Right atrium auricular region (tissue), 2 donors: Measurements from ENCODE around the gene BTBD17. TPM values are rescaled to one million over a fixed set of nuclear protein-coding genes. Genes with fewer than 3 reads are reported as not detected.
"Not testable (repeated sequence)": the region's sequence is repeated elsewhere in the genome, so short reads cannot be mapped to it uniquely, and the experiment has no call there.

Experiments
- DNase-seq: peaks from one replicate; pipeline ENCODE4 v3.0.0-alpha.2; 2019; ENCODE audit warnings: low spot score
- H3K27ac ChIP-seq, 2 donors: fragments of 200-600 bp; sonication (generic); 1 replicate in 1 of 2; 2 replicates in 1 of 2; pipeline ENCODE4 v1.5.1; 2016 to 2019
- H3K27me3 ChIP-seq, 2 donors: fragments of 200-600 bp; sonication (generic); one replicate each; pipeline versions ENCODE4 v1.5.1 to v1.6.0; 2017 to 2019
- H3K36me3 ChIP-seq: fragments of 200-600 bp; sonication (generic); one replicate; pipeline ENCODE4 v1.5.1; 2016
- H3K4me1 ChIP-seq, 2 donors: fragments of 200-600 bp; sonication (generic); one replicate each; pipeline versions ENCODE4 v1.5.1 to v1.6.0; 2017 to 2019
- H3K4me3 ChIP-seq, 2 donors: fragments of 200-600 bp; sonication (generic); 1 replicate in 1 of 2; 2 replicates in 1 of 2; pipeline ENCODE4 v1.5.1; 2017 to 2019; ENCODE audit warnings: mild to moderate bottlenecking in 1 of 2, moderate library complexity in 1 of 2
- H3K9me3 ChIP-seq, 2 donors: fragments of 200-600 bp; sonication (generic); one replicate each; pipeline ENCODE4 v1.5.1; 2019
- total RNA-seq, 2 donors: library from RNA; depleted of rRNA; stranded (reverse); fragments of >200 nt; gene quantifications; one replicate each; pipeline ENCODE4 v1.1.0, GENCODE V29; 2016
- TF ChIP-seq, protein P1 (sequence below), 2 donors: fragments of 200-600 bp; sonication (generic); IDR thresholded peaks; one replicate each; pipeline ENCODE4 v1.5.1; 2019; ENCODE audit warnings: antibody characterized with exemption in 2 of 2

Gene BTBD17
- total RNA-seq = not detected

- Histone ChIP-seq H3K36me3 (no peaks in the 10 kb centered on the region), H3K4me1 (peaks cover 0 to 23% of the 10 kb centered on the region in 2 donors), H3K27ac (no peak within 1 kb of the TSS), H3K9me3 (no peaks in the 10 kb centered on the region), H3K27me3 (peaks cover 3 to 16% of the 10 kb centered on the region in 2 donors), H3K4me3 (no peak within 1 kb of the TSS)
- TF ChIP-seq, protein P1, sequence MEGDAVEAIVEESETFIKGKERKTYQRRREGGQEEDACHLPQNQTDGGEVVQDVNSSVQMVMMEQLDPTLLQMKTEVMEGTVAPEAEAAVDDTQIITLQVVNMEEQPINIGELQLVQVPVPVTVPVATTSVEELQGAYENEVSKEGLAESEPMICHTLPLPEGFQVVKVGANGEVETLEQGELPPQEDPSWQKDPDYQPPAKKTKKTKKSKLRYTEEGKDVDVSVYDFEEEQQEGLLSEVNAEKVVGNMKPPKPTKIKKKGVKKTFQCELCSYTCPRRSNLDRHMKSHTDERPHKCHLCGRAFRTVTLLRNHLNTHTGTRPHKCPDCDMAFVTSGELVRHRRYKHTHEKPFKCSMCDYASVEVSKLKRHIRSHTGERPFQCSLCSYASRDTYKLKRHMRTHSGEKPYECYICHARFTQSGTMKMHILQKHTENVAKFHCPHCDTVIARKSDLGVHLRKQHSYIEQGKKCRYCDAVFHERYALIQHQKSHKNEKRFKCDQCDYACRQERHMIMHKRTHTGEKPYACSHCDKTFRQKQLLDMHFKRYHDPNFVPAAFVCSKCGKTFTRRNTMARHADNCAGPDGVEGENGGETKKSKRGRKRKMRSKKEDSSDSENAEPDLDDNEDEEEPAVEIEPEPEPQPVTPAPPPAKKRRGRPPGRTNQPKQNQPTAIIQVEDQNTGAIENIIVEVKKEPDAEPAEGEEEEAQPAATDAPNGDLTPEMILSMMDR (IDR thresholded peaks at IDR 0.05) = peak; percentile 80 to 91
- no peak for DNase-seq
Observed at GRCh38 chr17:74361230-74362068, at the start of gene BTBD17. TSS of gene BTBD17 (minus strand) at chr17:74361868. CDS start at chr17:74361819, 49 bp downstream.

GRCh38 chr17:74410001-74410443 is 48.4 kb upstream of the BTBD17 start:
- TF ChIP-seq, protein P1 (IDR thresholded peaks at IDR 0.05) = no peak
- H3K9me3 ChIP-seq = no peaks in the 10 kb centered on the region

DNA sequence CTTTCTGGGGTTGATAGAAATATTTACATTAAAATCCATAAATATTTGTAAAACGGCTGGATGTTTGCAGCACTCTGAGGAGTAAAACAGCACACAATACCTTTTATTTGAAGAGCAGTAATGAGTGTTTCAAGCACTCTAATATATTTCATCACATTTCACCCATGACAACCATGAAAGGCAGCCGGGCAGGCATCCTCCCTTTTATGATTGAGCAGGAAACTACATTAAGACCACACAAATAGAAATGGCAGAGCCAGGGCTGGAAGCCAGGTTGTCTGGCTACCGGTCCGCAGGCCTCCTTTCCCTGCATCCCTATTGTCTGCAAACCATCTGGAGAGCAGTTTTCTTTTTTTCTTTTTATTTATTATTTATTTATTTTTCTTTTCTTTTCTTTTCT is 47.1 kb upstream of the BTBD17 start:
- Histone ChIP-seq H3K9me3 (no peaks in the 10 kb centered on the region), H3K36me3 (no peaks in the 10 kb centered on the region), H3K27ac (no peak overlapping the region), H3K4me1 (no peaks in the 10 kb centered on the region), H3K4me3 (no peak overlapping the region), H3K27me3 (no peaks in the 10 kb centered on the region)
- TF ChIP-seq, protein P1 (IDR thresholded peaks at IDR 0.05) = no peak
- DNase-seq = no peak

More at GRCh38 chr17:74410001-74410443, 48.4 kb upstream of the BTBD17 start:
- Histone ChIP-seq H3K4me3 (no peak overlapping the region), H3K4me1 (no peaks in the 10 kb centered on the region), H3K27me3 (no peaks in the 10 kb centered on the region), H3K27ac (no peak overlapping the region), H3K36me3 (no peaks in the 10 kb centered on the region)
- DNase-seq = no peak

GRCh38 chr17:74408262-74408661 is 46.6 kb upstream of the BTBD17 start:
- no peak overlapping the region for H3K27ac ChIP-seq

DNA sequence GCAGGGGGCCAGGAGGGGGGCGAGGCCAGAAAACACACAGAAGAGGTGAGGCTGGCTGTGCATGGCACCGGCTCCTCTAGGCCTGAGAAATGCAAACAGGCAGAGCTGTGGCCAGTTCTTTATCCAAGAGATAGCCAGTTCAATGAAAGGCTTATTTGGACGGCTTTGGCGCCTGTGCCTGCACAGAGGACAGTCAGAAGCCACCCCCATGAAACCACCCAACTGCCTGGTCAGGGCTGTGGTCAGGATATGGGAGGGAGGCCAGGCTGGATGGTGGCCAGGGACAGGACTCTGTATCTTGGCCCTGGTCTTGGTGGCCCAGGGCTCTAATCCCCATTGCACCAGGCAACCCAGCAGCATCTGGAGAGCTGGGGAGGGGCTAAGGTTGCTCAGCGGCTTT is 45.7 kb upstream of the BTBD17 start:
- H3K9me3 ChIP-seq = no peaks in the 10 kb centered on the region
- H3K4me3 ChIP-seq = no peak overlapping the region
- H3K4me1 ChIP-seq = no peaks in the 10 kb centered on the region
- H3K36me3 ChIP-seq = no peaks in the 10 kb centered on the region
- H3K27me3 ChIP-seq = no peaks in the 10 kb centered on the region
- no peak for DNase-seq
- no peak overlapping the region for H3K27ac ChIP-seq
- TF ChIP-seq, protein P1 (IDR thresholded peaks at IDR 0.05) = no peak

More at GRCh38 chr17:74408262-74408661, 46.6 kb upstream of the BTBD17 start:
- H3K36me3 ChIP-seq = no peaks in the 10 kb centered on the region
- H3K4me1 ChIP-seq = no peaks in the 10 kb centered on the region
- no peak overlapping the region for H3K4me3 ChIP-seq
- no peak for DNase-seq
- H3K27me3 ChIP-seq = no peaks in the 10 kb centered on the region
- TF ChIP-seq, protein P1 (IDR thresholded peaks at IDR 0.05) = no peak
- H3K9me3 ChIP-seq = no peaks in the 10 kb centered on the region

GRCh38 chr17:74405311-74405710 is 43.6 kb upstream of the BTBD17 start:
- H3K27ac ChIP-seq = not testable (repeated sequence)

More at GRCh38 chr17:74405311-74405710, 43.6 kb upstream of the BTBD17 start:
- H3K9me3 ChIP-seq, H3K36me3 ChIP-seq, H3K27me3 ChIP-seq, H3K4me3 ChIP-seq, H3K4me1 ChIP-seq, DNase-seq: not testable (repeated sequence)
